Inflammatory macrophage treated with lipopolysaccharide for 1 hour (primary cell): Measurements from ENCODE around the gene PRKCE.

Experiments
- DNase-seq, 2 donors: peaks; one replicate each; pipeline ENCODE4 v3.0.0-alpha.2; 2020 to 2022

The PRKCE gene

DNA sequence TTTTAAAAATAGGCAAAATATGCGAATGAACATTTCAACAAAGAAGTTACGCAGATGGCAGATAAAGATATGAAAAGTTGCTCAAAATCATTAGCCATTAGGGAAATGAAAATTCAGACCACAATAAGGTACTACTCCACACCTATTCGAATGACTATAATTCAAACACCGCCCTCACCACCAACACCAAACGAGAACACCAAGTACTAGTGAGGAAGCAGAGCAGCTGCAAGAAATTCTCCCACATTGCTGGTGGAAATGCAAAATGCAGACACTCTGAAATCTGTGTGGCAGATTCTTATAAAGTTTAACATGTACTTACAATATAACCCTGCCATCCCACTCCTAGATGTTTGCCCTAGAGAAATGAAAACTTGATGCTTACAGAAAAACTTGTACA lies 17.3 kb upstream of the PRKCE start:
- no peak for DNase-seq

DNA sequence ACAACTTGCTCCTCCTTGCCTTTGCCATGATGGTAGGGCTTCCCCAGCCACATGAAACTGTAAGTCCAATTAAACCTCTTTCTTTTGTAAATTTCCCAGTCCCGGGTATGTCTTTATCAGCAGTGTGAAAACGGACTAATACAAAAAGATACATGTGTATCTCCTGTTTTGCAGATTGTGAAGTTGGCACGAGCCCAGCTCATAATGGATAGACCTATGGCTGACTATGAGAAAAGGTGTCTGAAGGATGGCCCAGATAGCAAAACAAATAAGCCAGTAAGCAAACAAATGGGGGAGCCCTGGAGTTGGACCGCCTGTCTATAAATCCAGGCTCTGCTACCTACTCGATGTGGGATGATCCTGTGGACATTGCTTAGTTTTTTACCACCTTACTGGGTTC lies 15.5 kb upstream of the PRKCE start:
- no peak for DNase-seq

DNA sequence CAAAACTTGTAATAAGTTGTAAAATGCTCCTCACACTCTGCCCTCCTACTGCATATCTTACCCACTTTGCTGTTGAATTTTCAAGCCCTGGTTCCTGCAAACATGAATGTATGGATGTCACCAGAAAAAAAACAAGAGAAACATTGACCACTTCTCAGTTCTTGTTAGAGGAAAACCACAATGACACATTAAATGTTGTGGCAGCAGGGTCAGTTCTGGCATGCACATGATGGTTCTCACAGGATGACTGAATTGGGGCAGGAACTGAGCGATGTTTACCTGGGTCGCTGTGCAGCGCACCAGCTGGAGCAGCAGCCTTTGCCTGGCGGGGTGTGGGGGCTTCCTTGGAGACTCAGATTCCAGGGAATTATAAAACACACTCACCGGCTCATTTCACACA lies 14.0 kb upstream of the PRKCE start:
- peak; percentile 54 to 58 for DNase-seq

DNA sequence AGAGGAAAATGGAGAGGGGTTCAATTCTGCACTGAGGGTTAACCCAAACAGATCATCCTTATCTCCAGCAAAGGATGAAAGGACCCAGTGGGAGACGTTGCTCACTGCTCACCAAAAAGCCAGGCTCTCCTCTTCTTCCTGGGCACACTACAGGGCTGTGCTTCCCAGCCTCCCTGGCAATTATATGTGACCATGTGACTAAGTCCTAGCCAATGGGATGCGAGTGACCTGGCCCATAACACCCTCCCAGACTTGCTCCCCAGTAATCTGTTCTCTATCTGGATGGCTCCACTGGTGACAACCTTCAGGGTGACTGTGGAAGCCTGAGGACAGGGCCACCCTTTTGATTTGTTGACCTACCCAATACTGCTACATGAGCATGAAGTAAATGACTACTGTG lies 10.9 kb upstream of the PRKCE start:
- no peak for DNase-seq

DNA sequence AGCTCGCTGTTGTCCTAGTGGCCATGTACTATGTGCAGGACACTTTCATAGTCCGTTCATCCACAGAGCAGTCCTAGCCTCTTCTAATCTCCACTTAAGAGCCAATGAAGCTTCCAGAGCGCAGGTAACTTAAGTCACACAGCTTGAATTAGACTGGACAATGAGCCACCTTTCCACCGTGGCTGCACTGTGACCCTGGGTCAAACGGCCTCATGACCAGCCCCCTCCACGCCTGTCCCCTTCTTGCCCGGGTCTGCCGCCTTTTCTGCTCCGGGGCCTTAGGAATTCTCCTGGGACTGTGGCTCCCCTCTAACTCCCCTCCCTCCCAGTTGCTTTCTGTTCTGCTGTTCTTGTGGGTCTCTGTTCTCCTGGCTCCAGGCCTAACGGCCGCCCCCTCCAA lies 8.4 kb upstream of the PRKCE start:
- no peak for DNase-seq

DNA sequence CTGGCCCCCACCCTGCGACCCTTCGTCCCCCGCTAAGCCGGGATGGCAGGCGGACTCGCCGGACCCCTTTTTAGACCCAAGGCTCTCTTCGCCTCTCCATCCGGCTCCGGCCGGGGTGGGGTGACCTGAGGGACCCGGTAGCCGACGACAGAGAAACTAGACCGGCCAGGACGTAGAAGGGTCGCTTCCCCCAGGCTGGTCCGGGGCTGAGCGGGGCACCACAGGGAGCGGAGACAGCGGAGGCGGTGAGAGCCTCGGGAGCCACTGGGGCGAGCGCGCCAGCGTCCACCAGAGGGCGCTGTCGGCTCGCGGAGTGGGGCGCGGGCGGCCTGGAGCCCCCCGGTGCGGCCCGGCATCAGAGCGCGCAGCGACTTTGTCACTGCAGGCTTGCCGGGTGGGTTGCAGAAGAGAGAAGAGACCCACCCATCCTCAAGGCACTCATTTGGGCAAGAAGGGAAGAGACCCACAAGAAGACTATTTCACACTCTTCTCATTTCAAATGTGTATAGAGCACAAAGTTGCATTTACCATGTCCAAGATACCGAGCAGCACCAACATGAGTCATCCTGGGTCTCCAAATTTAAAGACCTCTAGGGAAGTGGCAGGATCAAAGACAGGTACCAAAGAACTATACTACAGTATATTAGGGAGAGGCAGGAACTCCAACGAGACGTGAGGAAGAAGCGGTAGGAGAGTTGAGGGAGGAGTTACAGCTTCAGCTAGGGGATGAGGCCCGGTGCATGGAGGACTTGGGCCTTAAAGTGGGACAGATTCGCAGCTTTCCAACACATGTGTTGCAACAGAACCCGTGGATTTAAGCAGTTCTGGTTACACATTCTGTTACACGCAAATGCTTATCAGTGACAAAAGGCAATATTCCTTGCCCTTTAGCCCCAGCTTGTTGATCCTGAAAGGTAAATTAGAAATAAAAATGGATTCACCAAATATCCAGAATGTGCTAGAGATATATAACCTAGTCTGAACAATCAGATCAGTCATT lies 7.6 kb upstream of the PRKCE start:
- peak; percentile 54 to 86 for DNase-seq

DNA sequence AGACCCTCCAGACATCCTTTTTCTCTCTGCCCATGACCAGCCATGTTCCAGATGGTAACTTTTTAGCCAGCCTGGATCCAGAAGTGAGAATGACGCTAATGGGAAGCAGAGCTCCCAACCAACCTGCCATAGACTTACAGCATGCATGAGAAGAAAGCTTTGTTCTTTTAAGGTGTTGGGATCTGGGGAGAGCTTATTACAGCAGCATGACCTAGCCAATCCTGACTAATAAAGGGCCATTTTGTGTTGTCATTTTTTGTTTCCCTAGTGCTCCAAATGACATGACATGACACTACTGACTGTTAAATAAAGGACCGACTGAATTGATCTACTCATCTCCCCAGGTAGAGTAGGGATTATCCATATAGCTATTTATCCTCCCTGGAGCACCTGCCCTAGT lies 5.2 kb upstream of the PRKCE start:
- no peak for DNase-seq

DNA sequence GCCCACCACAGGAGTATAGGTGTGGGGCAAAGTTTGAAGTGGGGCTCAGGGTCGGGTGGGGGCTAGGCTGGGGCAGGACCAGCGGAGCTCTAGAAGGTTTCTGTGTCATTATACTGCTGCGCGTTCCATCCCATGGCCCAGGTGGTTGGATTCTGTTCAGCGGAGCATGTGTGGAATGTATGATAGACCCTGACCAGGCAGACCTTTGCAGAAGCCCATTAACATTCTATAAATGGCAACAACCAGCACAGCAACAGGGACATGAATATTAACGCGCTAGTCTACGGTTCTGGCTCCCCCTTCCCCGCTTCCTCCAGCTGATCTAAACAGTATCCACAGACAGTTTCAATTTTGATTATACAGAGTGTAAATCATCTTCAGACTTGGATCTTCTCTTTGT lies 4.1 kb upstream of the PRKCE start:
- no peak for DNase-seq

DNA sequence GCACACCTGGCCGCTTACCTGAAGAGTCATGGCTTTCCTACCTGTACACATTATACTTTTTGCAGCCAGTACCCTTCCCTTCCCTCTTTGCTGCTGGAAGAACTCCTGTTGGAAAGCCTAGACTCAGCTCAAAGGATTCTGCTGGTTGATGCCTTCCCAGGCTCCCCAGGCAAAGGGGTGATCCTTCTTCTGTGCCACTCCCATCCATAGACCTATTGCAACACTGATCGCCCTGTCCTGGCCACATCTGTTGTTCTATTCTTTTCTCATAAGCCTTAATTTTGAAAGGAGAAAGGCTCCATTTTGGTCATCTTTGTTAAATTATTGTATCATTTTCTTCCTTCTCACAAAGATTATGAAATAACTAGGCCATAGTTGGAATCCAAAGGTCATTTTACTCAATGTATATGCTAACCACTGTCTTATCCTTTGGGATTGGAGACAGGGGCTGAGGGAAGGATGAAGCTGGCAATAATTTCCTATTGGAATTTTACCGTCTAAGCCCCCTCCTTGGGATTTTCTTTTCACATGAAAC lies 3.4 kb upstream of the PRKCE start:
- DNase-seq, result no peak

DNA sequence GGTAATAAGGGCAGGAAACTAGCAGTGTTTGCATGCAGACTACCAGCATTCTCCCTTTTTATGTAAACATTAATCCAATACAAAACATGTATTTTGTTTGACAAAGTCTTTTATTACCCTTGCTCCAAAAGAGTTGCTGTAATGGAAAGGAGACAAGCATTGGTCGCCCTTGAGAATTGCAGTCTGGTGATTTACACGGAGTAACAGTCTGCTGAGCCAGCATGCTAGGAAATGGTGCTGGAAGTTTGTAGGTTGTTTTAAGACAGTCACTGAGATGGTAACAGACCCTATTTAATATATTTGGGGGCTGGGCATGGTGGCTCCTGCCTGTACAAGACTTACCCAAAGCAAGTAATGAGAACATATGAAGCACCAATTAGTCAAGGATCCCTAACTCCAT lies 2.8 kb upstream of the PRKCE start:
- no peak for DNase-seq

DNA sequence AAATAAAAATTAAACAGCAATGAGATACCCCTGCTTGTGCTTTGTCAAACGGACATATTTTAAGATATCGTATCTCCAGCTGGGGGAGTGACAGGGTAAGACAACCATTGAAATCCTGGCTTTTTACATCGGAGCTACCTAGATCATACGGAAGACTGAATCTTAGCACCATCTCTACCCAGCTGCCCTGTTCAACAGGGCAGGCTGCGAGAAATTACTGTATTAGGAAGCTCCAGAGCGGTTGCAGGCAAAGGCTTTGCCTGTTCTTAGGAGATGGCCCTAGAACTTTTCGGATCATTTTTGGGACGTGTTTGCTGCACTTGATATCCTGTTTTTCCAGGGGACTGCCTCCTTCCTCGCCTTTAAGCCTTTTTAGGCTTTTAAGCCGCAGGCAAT lies 2.0 kb upstream of the PRKCE start:
- DNase-seq, result peak in 1 of 2 donors; percentile 6

DNA sequence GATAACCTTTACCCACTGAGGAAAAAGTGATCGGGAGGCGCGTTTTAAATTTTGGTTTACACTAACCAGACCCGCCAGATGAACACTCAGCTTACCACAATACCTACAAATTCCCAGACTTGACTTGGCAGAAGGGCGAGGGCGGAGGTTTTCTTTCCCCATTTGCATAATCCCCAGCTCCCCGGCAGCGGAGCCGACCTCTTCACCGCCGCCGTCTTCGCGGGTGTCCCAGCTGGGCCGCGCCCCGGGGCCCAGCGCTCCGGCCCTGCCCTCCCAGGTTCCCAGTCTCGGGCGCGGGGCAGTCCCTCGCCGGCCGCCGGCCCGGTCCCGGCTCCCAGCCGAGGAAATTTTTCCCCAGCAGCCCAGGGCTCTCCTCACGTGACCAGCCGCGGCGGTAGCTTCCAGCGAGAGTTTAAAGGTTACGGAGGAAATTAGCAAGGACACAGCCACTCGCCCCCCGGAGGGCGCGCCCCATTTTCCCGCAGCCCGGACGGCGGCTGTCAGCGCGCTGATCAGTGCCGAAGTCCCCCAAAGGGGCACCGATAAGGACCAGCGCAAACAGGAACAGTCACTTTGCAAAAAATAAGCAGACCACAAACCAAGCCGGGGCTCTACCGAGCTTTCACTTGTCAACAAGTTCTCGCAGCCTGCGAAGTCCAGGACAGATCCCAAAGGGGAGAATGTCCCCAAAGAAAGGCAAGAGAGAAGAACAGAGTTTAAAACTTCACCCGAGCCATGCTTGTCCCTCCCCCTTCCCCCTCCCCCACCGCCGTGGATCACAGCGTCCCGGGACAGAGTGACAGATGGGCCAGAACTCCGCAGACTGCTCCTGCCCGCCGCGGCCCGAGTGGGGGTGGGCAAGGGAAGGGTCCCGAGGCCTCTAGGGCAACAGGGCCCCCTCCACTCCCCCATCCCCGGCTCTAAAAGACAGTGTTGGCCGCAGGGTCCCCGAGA lies 1.3 kb upstream of the PRKCE start:
- peak; percentile 67 to 78 for DNase-seq

DNA sequence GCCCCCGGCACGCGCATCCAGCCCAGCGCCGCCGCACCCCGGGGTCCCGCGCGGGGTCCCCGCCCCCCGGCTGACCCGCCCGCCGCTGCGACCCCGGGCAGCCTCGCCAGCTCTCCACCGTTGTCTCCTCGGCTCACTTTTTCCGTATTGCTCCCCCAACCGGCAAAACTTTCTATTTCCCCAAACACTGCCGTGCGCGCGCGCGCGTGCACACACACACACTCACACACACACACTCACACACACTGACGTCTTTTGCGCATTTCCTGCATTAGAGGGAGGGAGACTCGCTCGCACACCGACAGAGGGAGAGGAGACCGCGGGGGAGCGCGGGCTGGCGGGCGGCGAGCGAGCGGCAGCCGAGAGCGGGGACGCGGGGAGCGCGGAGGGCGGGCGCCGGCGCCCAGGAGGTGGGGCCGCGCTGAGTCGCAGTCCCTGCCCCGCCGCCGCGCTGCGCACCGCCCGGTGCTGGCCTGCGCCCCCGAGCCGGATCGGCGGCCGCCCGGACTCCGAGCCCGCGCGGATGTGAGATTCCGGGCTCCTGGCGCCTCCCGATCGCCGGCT lies 542 bp upstream of the PRKCE start:
- DNase-seq, result peak; percentile 88 to 95

DNA sequence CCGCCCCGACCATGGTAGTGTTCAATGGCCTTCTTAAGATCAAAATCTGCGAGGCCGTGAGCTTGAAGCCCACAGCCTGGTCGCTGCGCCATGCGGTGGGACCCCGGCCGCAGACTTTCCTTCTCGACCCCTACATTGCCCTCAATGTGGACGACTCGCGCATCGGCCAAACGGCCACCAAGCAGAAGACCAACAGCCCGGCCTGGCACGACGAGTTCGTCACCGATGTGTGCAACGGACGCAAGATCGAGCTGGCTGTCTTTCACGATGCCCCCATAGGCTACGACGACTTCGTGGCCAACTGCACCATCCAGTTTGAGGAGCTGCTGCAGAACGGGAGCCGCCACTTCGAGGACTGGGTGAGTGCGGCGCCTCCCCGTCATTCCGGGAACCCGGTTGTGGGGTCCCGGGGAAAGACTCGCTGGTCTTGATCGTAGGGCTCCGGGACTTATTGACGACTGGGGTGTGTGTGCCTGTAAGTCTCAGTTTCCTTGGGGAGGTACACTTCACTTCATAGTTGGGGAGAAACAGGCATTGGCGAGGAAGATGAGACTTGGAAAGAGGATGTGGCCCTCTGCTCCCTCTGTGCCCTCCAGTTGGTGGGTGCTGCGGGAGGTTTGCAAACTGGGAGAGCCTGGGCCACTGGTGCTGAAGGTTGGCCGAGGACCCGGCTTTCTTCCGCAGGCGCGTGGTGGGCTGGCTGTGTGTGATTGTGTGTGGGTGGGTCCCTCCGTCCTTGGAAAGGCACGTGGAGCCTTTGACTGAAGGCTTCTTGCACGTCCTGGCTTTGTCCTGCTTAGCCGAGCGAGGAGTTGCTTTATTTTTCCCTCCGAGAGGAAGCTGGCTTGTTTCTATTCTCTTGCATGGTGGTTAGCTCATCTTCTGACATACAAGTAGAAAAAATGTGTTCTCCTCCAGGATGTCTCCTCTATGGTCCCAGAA lies 886 bp downstream of the PRKCE start:
- DNase-seq, result peak; percentile 49 to 58

DNA sequence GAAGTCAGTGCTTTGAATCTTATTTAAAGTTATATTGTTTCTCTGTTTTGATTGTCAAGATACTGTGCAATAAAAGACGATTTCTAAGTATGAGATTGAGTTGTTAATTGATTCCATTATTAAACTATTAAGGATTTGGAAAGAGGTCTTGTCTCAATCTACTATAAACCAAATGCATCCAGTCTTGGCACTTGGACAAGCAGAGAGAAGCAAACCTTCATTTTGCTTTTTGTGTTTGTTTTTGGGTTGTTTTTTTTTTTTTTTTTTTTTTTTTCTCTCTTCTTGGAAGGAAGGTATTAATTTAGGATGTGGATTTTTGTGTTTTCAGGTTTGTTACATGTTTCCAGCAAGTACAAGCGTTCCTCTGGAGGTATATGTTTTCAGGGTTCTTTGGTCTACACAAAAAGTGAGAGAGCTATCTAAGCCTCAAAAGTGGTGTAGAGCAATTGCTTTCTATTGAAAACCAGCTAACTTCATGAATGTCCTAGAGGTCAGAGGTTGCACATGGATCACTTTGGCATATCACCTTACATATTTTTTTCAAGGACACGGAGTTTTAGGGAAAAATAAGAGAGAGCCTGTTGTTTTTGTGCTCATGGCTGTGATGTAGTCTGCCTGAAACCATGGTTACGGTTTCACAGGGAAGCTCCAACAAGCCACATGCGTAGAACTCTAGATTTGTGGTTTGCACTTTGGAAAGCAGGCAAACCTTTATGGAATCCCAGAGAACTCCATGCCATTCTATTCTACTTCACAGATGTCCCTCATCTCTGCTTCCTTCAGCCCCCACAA lies 1.8 kb downstream of the PRKCE start:
- DNase-seq, result no peak

DNA sequence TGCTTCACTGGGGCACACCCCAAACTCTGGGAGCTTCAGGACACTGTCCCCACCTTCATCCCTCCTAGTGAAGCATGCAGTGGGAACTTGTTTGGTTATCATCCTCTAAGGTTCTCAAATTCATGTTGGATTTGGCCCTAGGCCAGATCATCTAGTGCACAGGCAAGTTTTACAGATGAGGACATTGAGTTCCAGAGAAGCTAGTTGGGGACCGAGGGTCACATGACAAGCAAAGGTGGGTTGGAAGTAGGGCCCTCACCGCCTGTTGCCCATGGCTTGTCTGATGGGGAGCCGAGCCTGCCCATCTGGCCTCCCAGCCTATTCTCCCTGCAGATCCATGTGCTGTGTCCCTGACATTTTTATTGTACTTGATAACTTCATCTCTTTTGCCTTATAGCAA lies 2.8 kb downstream of the PRKCE start:
- DNase-seq, result no peak

DNA sequence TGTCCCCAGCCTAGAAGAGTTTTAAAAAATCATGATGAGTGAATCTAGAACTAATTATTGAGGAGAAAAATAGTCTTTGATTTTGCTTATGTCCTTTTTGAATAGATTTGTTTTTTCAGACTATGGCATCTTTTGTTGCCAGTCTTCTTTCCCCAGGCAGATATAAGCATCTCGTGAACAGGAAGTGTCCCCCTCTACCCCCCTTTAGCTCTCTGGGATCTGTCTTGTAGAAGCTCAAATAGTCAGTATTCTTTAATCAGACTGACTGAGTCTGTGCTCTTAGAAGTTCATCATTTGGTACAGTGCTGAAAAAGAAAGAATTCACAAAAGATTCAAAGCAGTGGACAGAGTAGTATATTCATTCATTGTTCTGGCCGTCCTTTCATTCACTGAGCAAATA lies 10.4 kb downstream of the PRKCE start:
- no peak for DNase-seq

DNA sequence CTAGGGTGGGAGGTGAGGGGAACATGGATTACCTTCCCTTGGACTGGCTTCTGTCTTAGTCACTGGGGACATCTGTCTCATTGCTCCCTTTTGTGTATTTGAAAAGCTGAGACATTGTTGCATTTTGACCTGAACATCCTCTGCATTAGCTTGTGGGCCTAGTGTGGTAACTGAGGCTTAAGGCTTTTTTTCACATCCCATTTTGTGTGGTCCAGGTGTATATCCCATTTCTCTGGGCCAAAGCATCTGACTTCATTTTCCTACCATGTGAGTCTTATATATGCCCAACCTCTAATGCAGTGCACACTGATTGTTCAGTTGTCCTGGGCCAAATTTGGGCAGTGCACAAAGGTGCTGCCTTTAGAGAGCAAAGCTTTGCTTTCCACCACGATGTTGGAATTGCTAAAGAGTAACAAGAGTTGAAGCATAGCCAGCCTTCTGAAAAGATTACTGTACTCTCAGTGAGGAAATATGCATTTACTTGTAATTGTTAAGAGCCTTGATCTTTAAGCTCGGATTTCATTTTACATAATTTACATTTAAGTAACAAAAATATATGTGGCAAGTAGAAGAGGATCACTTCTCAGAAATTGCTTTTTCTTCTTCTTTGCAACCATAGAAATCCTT lies 13.3 kb downstream of the PRKCE start:
- no peak for DNase-seq

DNA sequence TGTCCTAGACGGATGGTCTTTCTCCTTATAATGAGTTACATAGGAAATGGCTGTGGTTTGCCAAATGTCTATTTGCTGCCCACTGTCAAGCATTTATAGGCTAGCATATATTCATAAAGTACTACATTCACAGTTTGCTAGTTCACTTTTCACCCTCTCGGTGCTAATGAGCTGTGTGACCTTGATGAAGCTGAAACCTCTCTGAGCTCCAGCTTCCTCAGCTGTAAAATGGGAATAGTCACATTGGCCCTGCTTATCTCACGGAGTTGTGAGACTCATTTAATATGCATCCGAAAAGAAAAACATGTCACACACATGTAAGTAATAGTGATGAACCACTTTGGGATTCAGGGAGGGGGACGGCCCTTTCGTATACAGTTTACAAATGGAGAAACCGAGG lies 17.0 kb downstream of the PRKCE start:
- DNase-seq, result no peak

DNA sequence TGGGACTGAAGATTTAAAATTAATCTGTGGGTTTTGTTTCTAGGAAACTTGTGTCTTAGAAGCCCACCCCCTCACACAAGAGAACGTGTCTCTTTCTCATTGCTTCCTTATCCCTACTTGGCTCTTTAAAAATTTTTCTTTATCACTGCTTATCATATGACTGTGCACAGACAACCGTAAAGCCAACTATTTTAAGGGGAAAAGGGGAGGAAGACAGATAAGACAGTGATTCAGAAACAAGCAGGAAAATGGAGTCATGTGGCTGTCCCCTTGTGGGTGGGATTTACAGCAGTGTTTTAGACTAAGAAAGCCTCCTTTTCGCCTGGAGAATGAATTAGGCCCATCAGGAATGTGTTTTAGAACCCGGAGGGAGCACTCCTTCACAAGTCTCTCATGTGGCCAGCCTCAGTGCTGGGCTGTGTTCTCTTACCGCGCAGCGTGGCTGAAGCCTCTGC lies 17.6 kb downstream of the PRKCE start:
- DNase-seq, result peak in 1 of 2 donors; percentile 17
